Rectal smooth muscle tissue (tissue), 1 donor: Measurements from ENCODE around the gene MYBPHL.

ENCODE experiments used
- H3K27ac ChIP-seq: one replicate; pipeline ENCODE4 v1.7.0; 2013; ENCODE audit warnings: low read depth, low read length, inconsistent platforms
- H3K27me3 ChIP-seq: one replicate; pipeline ENCODE4 v1.7.0; 2013; ENCODE audit warnings: low read length; ENCODE audit not compliant: control insufficient read depth, insufficient read depth
- H3K36me3 ChIP-seq: one replicate; pipeline ENCODE4 v1.7.0; 2013; ENCODE audit warnings: low read length; ENCODE audit not compliant: control insufficient read depth, insufficient read depth
- H3K4me1 ChIP-seq: one replicate; pipeline ENCODE4 v1.7.0; 2013; ENCODE audit warnings: low read length; ENCODE audit not compliant: control insufficient read depth, insufficient read depth
- H3K4me3 ChIP-seq: one replicate; pipeline ENCODE4 v1.7.0; 2013; ENCODE audit warnings: low read length
- H3K9ac ChIP-seq: one replicate; pipeline ENCODE4 v1.7.0; 2013; ENCODE audit warnings: low read length

The MYBPHL gene

DNA sequence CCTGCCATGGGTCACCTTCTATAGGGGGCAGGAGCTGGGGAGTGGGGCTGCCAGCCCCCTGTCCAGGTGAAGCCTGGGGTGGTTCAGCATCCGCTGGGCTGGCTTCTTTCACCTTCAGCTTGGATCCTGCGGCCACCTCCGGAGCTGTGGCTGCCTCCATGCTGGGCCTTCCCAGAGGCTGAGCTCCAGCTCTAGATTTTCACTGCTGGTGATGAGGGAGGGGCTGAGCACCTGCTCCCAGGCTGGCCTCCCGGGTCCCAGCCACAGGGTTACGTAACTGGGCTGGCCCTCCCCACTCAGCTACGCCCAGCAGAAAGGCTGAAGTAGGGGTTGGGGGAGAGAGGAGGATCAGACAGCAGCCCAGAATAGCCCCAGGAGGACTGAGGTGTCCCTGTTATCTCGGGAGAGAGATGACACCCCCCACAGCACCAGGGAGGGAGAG is at the start of gene MYBPHL:
Gene MYBPHL, minus strand, starts transcription at position 180 of the 442 bp plus-strand sequence. Its CDS starts 20 bp downstream, at position 160.
- H3K4me3 ChIP-seq = no peak within 1 kb of the TSS
- no peaks in the 10 kb centered on the region for H3K4me1 ChIP-seq
- no peak within 1 kb of the TSS for H3K9ac ChIP-seq
- H3K36me3 ChIP-seq = no peaks in the 10 kb centered on the region
- H3K27ac ChIP-seq = no peak within 1 kb of the TSS
- H3K27me3 ChIP-seq = no peaks in the 10 kb centered on the region

DNA sequence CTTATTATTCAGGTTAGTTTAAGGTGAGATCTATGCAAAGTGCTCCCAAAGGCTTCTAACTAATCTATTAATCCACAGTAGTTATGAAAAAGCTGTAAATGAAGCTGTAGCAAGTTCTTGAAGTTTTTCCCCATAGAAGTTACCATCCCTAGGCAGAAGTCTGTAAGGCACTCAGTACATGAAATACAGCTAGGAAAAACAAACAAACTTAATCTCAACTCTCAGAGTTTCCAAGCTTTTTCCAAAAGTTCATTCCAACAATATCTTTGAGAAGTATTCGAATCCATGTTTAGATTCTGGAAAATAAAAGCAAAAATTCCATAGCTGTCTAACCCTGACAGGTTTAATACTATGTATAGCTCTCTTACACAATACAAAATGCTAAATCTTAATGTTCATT is 49.7 kb upstream of the MYBPHL start:
- Histone ChIP-seq H3K27ac (no peak overlapping the region), H3K4me3 (no peak overlapping the region), H3K27me3 (no peaks in the 10 kb centered on the region), H3K9ac (no peak overlapping the region), H3K4me1 (peaks cover 8% of the 10 kb centered on the region), H3K36me3 (no peaks in the 10 kb centered on the region)

DNA sequence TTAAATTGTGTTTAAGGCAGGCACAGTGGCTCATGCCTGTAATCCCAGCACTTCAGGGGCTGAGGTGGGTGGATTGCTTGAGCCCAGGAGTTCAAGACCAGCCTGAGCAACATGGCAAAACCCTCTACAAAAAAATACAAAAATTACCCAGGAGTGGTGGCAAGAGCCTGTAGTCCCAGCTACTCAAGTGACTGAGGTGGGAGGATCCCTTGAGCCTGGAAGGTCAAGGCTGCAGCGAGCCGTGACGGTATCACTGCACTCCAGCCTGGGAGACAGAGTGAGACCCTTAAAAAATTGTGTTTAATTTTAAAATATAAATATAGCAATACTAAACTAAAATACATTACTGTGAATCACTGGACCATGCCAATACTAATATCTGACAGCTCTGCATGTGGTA is 48.1 kb upstream of the MYBPHL start:
- Histone ChIP-seq H3K4me3 (no peak overlapping the region), H3K9ac (no peak overlapping the region), H3K36me3 (no peaks in the 10 kb centered on the region), H3K4me1 (peaks cover 4% of the 10 kb centered on the region), H3K27me3 (no peaks in the 10 kb centered on the region), H3K27ac (no peak overlapping the region)

DNA sequence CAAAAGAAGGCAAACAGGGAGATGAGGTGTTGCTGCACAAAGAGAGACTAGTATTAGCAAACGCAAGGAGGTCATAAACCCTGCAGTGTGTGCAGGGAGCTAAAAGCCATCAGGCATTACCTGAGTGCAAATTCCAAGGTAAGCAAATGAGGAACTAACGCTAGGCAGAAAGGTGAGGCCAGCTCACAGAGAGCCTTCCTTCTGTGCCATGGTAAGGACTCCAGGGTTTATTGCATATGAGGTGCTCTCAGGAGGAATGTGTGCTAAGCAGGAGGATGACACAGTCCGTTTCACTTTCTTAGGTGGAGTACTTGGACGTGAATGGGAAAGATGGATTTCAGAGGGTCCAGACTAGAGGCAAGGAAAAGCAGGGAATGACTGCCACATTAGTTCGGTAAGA is 44.6 kb upstream of the MYBPHL start:
- Histone ChIP-seq H3K4me3 (no peak overlapping the region), H3K27me3 (no peaks in the 10 kb centered on the region), H3K4me1 (no peaks in the 10 kb centered on the region), H3K27ac (no peak overlapping the region), H3K36me3 (no peaks in the 10 kb centered on the region), H3K9ac (no peak overlapping the region)

- Histone ChIP-seq H3K4me1 (no peaks in the 10 kb centered on the region), H3K4me3 (no peak overlapping the region), H3K9ac (no peak overlapping the region), H3K27me3 (no peaks in the 10 kb centered on the region), H3K36me3 (no peaks in the 10 kb centered on the region), H3K27ac (no peak overlapping the region)
Measured at GRCh38 chr1:109350655-109351054, 43.8 kb upstream of the MYBPHL start.

GRCh38 chr1:109350182-109350581 is 43.4 kb upstream of the MYBPHL start:
- H3K4me3 ChIP-seq = no peak overlapping the region
- no peaks in the 10 kb centered on the region for H3K36me3 ChIP-seq
- H3K27me3 ChIP-seq = no peaks in the 10 kb centered on the region
- H3K27ac ChIP-seq = no peak overlapping the region
- no peak overlapping the region for H3K9ac ChIP-seq
- no peaks in the 10 kb centered on the region for H3K4me1 ChIP-seq

- no peak overlapping the region for H3K9ac ChIP-seq
- H3K36me3 ChIP-seq = no peaks in the 10 kb centered on the region
- no peaks in the 10 kb centered on the region for H3K27me3 ChIP-seq
- no peak overlapping the region for H3K4me3 ChIP-seq
- no peaks in the 10 kb centered on the region for H3K4me1 ChIP-seq
- H3K27ac ChIP-seq = no peak overlapping the region
Measured at GRCh38 chr1:109347511-109347910, 40.7 kb upstream of the MYBPHL start.

DNA sequence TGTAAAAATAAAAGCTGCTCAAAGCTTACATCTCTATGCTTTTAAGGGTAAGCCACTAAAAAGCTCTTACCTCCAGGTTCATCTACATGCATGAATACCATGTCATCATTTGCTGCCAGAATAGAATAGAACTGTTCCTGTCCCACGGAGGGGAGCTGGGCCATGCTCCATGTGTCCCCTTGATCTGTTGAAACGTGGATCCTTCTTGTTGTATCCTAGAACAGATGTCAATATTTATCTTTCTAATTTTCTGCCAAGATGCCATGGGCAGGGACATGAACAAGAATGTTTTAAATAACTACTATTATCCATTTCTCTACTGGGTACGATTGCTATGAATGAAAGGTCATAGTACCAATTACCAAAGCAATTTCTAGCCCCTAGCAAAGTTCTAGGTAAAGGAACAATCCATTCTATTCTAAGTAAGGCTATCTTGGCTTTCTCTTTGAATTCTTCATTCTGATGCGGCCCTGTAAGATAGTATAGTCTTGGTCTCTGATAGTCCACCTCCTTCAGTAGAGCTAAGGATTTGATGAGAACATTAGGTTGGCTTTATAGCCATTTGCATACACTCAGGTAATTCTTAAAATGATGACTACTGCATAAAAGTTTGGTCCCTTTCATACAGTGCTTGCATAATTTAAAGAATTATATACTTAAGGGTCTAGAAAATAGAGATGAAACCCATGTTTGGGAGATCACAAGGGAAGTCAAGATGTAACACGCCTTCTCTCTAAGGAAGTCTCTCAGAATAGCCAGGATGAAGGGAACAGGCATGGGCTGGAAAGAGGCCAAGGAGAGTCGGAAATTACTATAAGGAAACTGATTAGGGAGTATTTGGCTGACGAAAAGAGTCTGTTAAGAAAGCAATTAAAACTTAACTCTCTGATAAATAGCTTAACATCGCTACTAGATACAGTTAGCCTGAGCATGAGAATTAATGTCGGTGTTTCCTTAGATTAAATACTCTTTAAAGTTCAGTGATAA is 35.4 kb upstream of the MYBPHL start:
- no peaks in the 10 kb centered on the region for H3K27me3 ChIP-seq
- no peak overlapping the region for H3K4me3 ChIP-seq
- H3K4me1 ChIP-seq = no peaks in the 10 kb centered on the region
- H3K36me3 ChIP-seq = peaks cover 2% of the 10 kb centered on the region
- no peak overlapping the region for H3K9ac ChIP-seq
- H3K27ac ChIP-seq = no peak overlapping the region

DNA sequence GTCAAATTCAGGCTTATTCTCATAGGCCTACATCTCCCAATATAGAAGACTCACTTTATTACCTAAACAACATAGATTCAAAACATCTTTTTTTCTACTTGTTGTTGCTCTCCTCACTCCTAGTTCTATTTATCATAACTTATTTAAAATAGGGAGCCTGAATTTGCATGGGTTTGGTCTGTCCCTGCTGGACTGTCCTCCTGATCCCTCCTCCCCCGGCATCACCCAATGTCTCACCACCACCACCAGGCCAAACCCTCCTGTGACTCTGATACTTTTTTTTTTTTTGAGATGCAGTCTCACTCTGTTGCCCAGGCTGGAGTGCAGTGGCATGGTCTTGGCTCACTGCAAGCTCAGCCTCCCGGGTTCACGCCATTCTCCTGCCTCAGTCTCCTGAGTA is 31.8 kb upstream of the MYBPHL start:
- Histone ChIP-seq H3K4me1 (no peaks in the 10 kb centered on the region), H3K27ac (no peak overlapping the region), H3K4me3 (no peak overlapping the region), H3K27me3 (no peaks in the 10 kb centered on the region), H3K36me3 (peaks cover 11% of the 10 kb centered on the region), H3K9ac (no peak overlapping the region)

GRCh38 chr1:109338091-109338490 is 31.3 kb upstream of the MYBPHL start:
- Histone ChIP-seq H3K27ac (no peak overlapping the region), H3K4me1 (no peaks in the 10 kb centered on the region), H3K36me3 (peaks cover 11% of the 10 kb centered on the region), H3K9ac (no peak overlapping the region), H3K4me3 (no peak overlapping the region), H3K27me3 (no peaks in the 10 kb centered on the region)

DNA sequence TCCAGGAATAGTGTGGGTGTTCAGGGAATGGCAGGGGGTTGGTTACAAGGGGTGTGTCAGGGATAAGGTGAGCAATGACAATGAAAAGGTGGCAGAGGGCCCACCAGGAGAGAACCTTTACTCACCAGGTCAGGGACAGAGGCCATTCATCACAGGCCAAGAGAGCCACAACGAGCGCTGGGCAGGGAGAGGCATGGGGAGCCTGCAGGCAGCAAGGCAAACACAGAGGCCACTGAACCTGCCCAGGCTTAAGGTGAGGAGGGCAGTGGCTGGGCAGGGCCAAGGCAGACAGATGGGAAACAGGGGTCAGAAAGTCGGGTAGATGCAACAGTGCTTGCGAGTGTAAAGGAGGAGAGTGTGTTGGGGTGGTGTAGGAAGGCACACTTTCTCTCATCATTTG is 28.3 kb upstream of the MYBPHL start:
- H3K36me3 ChIP-seq = peaks cover 11% of the 10 kb centered on the region
- no peaks in the 10 kb centered on the region for H3K27me3 ChIP-seq
- H3K4me1 ChIP-seq = no peaks in the 10 kb centered on the region
- no peak overlapping the region for H3K4me3 ChIP-seq
- no peak overlapping the region for H3K27ac ChIP-seq
- H3K9ac ChIP-seq = no peak overlapping the region

DNA sequence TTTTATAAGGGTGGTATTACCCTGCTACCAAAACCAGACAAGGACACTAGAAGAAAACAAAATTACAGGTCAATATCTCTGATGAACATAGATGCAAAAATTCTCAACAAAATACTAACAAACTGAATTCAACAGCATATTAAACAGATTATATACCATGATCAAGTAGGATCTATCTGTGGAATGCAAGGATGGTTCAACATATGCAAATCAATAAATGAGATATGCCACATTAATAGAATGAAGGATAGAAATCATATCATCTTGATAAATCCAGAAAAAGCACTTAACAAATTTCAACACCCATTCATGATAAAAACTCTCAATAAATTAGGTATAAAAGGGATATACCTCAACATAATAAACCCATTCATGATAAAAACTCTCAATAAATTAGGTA is 24.3 kb upstream of the MYBPHL start:
- no peaks in the 10 kb centered on the region for H3K27me3 ChIP-seq
- H3K27ac ChIP-seq = no peak overlapping the region
- no peak overlapping the region for H3K4me3 ChIP-seq
- H3K9ac ChIP-seq = no peak overlapping the region
- H3K36me3 ChIP-seq = peaks cover 6% of the 10 kb centered on the region
- no peaks in the 10 kb centered on the region for H3K4me1 ChIP-seq

DNA sequence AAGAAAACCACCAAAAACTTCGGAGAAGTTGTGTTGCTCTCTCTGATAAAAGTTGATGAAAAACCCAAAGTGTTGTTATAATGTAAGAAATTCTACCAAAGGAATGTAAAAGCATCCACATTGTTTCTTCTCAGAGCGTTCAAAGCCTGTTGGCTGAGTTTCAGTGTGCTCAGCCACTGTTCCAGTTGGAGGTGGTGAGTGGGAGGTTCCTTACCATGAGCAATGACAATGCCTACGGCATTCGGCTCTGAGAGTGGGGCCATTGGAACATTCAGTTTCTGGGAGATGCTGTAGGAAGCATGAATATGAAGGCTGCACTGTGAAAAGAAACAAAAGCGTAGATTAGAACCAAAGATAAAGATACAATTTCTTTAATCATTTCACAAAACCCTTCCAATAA is 20.5 kb upstream of the MYBPHL start:
- Histone ChIP-seq H3K4me3 (no peak overlapping the region), H3K9ac (no peak overlapping the region), H3K36me3 (no peaks in the 10 kb centered on the region), H3K27ac (no peak overlapping the region), H3K4me1 (no peaks in the 10 kb centered on the region), H3K27me3 (no peaks in the 10 kb centered on the region)
